ENCODE data around the gene IER2.

DNA sequence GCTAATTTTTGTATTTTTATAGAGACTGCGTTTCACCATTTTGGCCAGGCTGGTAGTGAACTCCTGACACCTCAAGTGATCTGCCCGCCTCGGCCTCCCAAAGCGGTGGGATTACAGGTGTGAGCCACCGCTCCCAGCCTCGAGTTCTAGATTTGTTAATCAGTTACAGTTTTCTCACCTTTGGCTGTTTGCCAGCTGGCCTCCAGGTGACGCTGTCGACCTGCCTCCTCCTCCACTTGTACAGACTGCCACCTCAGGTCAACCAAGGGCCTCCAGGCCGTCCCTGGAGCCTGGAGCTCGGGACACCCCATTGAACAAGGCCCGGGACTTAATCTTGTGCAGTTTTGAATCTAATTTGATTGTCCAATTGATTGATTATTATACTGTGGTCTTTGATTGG, 45.5 kb downstream of the IER2 start:
- TF ChIP-seq, protein P1, sequence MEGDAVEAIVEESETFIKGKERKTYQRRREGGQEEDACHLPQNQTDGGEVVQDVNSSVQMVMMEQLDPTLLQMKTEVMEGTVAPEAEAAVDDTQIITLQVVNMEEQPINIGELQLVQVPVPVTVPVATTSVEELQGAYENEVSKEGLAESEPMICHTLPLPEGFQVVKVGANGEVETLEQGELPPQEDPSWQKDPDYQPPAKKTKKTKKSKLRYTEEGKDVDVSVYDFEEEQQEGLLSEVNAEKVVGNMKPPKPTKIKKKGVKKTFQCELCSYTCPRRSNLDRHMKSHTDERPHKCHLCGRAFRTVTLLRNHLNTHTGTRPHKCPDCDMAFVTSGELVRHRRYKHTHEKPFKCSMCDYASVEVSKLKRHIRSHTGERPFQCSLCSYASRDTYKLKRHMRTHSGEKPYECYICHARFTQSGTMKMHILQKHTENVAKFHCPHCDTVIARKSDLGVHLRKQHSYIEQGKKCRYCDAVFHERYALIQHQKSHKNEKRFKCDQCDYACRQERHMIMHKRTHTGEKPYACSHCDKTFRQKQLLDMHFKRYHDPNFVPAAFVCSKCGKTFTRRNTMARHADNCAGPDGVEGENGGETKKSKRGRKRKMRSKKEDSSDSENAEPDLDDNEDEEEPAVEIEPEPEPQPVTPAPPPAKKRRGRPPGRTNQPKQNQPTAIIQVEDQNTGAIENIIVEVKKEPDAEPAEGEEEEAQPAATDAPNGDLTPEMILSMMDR (IDR thresholded peaks at IDR 0.05; ENCODE audit: poor library complexity): peak; percentile 43
- TF ChIP-seq EZH2 (IDR thresholded peaks at IDR 0.05; ENCODE audit: borderline replicate concordance): no peak
- TF ChIP-seq EZH2phosphoT487 (IDR thresholded peaks at IDR 0.05; ENCODE audit: low read depth, severe bottlenecking, unreplicated experiment): no peak
